ENCODE measurements around the gene FOXO6.

FOXO6 gene

DNA sequence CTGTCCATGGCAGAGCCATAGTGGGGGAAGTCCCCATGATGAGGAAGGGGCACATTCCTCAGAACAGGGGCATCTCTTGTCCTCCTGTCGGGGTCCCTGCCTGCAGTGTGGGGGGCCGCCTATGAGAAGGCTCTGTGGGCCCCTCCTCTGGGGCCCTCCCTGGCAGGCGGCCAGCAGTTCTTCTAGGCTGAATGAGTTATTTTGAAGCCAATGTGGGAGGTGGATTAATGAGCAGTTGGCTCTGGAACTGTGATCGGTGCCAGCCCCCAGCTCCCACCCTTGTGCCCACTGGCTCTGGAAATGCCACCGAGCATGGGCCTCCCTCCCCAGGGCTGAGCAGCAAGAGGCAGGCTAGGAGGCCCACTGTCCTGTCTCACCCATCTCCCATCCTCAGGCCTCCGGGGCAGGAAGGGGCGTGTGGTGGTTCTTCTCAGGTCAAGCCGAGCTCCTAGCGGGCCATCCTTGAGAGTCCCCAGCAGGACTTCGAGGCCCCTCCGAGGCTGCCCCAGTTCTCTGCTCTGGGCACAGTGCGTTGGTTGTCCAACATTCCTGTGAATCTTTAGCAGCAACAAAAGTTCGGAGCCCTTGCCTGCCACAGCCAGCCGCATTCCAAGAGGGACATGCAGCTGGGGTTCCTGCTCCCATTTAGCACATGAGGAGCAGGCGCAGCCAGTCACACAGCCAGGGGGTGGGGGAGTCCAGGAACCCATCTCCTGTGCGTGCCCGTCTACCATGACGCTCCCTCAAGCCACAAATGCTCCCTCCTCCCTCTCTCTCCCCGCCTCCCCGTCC is 66.1 kb downstream of the FOXO6 start:
- H3K4me2 ChIP-seq (ENCODE audit: low read length), result no peak overlapping the region

DNA sequence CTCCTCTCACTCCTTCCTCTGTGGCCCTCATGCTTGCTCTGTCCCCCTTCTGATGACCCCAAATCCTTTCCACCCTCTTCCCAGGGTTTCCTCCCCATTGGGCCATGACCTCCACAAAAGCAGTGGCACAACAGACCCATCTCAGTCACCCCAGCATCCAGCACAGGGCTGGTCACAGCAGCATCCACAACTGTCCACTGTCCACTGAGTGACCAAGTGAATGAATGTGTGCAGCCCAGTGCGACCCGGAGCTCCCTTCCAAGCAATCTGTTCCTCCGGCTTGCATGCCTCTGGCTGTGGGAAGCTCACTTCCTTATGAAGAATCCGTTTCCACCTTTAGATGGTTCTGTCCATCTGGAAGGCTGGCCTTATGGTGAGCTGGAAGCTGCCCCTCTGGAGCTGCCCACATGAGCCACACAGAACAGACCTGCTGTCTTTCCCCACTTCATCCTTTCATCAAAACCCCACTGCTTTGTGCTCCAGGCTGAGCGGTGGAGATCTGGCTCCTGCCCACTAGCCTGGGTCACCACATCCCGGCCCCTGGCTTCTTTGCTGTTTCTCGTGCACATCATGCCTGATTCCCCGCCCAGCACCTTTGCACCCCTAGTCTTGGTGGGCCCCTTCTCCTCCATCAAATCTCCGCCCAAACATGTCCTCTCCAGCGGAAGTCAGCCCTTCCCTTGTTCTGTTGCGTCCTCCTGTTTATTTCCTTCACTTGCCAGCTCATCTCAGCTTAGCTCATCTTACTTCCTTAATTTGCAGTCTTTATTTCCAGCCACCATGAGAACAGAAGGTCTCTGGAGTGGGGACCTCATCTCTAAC is 66.9 kb downstream of the FOXO6 start:
- TF ChIP-seq, protein P1, sequence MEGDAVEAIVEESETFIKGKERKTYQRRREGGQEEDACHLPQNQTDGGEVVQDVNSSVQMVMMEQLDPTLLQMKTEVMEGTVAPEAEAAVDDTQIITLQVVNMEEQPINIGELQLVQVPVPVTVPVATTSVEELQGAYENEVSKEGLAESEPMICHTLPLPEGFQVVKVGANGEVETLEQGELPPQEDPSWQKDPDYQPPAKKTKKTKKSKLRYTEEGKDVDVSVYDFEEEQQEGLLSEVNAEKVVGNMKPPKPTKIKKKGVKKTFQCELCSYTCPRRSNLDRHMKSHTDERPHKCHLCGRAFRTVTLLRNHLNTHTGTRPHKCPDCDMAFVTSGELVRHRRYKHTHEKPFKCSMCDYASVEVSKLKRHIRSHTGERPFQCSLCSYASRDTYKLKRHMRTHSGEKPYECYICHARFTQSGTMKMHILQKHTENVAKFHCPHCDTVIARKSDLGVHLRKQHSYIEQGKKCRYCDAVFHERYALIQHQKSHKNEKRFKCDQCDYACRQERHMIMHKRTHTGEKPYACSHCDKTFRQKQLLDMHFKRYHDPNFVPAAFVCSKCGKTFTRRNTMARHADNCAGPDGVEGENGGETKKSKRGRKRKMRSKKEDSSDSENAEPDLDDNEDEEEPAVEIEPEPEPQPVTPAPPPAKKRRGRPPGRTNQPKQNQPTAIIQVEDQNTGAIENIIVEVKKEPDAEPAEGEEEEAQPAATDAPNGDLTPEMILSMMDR (IDR thresholded peaks at IDR 0.05), result no peak
- H3K4me2 ChIP-seq (ENCODE audit: low read length), result no peak overlapping the region

More for the DNA sequence above, 66.1 kb downstream of the FOXO6 start:
- no peaks in the 10 kb centered on the region for H3K9me3 ChIP-seq (ENCODE audit: control insufficient read depth, low read length)
- no peak overlapping the region for H3K27ac ChIP-seq
- H3K27me3 ChIP-seq (ENCODE audit: control insufficient read depth, insufficient read depth, low read length), result no peaks in the 10 kb centered on the region
- H3K4me3 ChIP-seq (ENCODE audit: low read depth, low read length), result no peak overlapping the region
- TF ChIP-seq, protein P1 (IDR thresholded peaks at IDR 0.05), result no peak
- H3K9ac ChIP-seq, result no peak overlapping the region
- H2AFZ ChIP-seq, result no peak overlapping the region
- H3K79me2 ChIP-seq, result no peaks in the 10 kb centered on the region
- H3K36me3 ChIP-seq (ENCODE audit: control insufficient read depth, insufficient read depth, low read length), result no peaks in the 10 kb centered on the region
- no peaks in the 10 kb centered on the region for H3K4me1 ChIP-seq

DNA sequence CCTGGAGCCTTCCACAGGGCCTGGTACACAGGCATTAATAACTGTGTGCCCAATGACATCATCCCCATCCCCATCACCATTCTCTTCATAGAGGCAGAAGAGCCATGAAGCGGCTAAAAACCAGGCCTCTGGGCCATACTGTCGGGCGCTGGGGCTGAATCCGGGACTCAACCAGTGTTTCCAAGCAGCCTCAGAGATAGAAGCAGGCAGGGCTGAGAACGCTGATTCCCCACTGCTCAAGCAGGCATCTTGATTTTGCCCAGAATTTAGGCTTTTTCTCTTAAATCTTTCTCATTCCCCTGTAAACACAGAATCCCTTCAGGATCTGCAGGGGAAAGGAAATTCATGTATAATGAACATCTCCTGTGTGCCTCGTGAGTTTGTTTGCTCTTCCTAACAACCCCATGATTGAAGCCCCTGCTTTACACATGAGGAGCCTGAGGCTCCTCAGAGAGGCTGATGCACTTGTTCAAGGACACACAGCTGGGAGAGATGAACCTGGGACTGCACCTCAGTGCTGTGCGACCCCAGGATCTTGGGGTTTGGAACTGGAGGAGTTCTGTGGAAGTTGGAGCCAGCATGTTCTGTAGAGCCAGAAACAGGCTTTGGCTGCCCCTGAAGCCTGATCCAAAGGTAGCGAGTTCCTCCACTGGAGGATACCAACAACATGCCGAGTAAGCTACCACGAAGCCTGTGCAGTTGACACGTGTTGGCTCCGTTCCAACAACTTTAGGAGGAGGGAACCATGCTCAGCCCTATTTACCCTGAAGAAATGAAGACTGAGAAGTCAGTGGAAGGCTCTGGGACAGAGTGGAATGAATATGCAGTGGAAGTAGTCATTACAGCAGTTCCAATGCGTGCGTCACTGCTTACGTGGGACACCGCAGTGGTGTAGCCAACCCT is 67.8 kb downstream of the FOXO6 start:
- H3K27me3 ChIP-seq (ENCODE audit: control insufficient read depth, insufficient read depth, low read length), result no peaks in the 10 kb centered on the region
- no peak overlapping the region for H3K4me3 ChIP-seq (ENCODE audit: low read depth, low read length)
- H3K9me3 ChIP-seq (ENCODE audit: control insufficient read depth, low read length), result no peaks in the 10 kb centered on the region
- H3K4me1 ChIP-seq, result no peaks in the 10 kb centered on the region
- no peak overlapping the region for H2AFZ ChIP-seq
- TF ChIP-seq, protein P1 (IDR thresholded peaks at IDR 0.05), result no peak
- no peak overlapping the region for H3K4me2 ChIP-seq (ENCODE audit: low read length)
- H3K27ac ChIP-seq, result no peak overlapping the region
- H3K79me2 ChIP-seq, result no peaks in the 10 kb centered on the region
- no peak overlapping the region for H3K9ac ChIP-seq
- no peaks in the 10 kb centered on the region for H3K36me3 ChIP-seq (ENCODE audit: control insufficient read depth, insufficient read depth, low read length)

More for the DNA sequence above, 66.9 kb downstream of the FOXO6 start:
- Histone ChIP-seq H3K4me1 (no peaks in the 10 kb centered on the region), H3K9ac (no peak overlapping the region), H3K36me3 (ENCODE audit: control insufficient read depth, insufficient read depth, low read length) (no peaks in the 10 kb centered on the region), H3K27me3 (ENCODE audit: control insufficient read depth, insufficient read depth, low read length) (no peaks in the 10 kb centered on the region), H3K9me3 (ENCODE audit: control insufficient read depth, low read length) (no peaks in the 10 kb centered on the region), H2AFZ (no peak overlapping the region), H3K79me2 (no peaks in the 10 kb centered on the region), H3K4me3 (ENCODE audit: low read depth, low read length) (no peak overlapping the region), H3K27ac (no peak overlapping the region)

DNA sequence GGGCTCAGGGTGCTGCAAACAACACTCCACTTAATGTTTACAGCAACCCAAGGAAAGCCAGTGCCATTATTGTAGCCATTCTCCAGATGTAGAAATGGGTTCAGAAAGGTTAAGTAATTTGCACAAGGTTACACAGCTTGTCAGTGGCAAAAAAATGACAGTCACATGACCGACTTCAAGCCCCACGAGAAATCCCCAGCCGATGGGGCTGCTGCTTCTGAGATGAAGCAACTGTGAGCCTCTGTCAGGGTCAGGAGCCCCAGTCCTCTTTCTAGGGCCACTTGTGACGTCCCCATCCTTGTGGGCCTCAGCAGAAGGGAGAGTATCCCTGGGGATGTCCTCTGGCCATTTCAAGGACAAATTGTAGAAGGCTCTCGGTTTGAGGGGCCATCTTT is 68.4 kb downstream of the FOXO6 start:
- H3K9me3 ChIP-seq (ENCODE audit: control insufficient read depth, low read length), result no peaks in the 10 kb centered on the region
- TF ChIP-seq, protein P1 (IDR thresholded peaks at IDR 0.05), result no peak
- no peaks in the 10 kb centered on the region for H3K27me3 ChIP-seq (ENCODE audit: control insufficient read depth, insufficient read depth, low read length)
- H2AFZ ChIP-seq, result no peak overlapping the region
- H3K4me2 ChIP-seq (ENCODE audit: low read length), result no peak overlapping the region
- no peak overlapping the region for H3K27ac ChIP-seq
- no peaks in the 10 kb centered on the region for H3K79me2 ChIP-seq
- no peaks in the 10 kb centered on the region for H3K36me3 ChIP-seq (ENCODE audit: control insufficient read depth, insufficient read depth, low read length)
- no peak overlapping the region for H3K4me3 ChIP-seq (ENCODE audit: low read depth, low read length)
- H3K4me1 ChIP-seq, result no peaks in the 10 kb centered on the region
- no peak overlapping the region for H3K9ac ChIP-seq
